ENCODE measurements around the gene STX1A.
"Not testable (repeated sequence)": the region's sequence is repeated elsewhere in the genome, so short reads cannot be mapped to it uniquely, and the experiment has no call there.

The STX1A gene

DNA sequence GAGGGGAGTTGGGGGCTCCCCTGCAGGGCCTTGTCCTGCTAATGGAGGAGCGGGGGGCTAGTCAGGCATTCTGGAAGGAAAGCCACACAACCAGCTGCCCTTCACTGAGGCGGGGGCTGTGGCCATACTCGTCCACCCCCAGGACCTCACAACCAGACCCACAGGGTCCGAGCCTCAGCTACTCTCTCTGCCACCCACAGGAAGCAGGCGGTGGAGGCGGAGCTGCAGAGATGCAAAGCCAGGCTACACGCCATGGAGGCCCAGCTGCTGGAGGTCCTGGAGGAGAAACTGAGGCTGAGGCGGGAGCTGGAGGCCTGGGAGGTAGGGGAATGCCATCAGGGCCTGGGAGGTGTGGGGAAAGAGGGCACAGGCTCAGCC lies 16.0 kb upstream of the STX1A start:
- no peak for DNase-seq (ENCODE audit: low read depth)

GRCh38 chr7:73734619-73735527 lies 15.4 kb upstream of the STX1A start:
- peak; percentile 73 for DNase-seq (ENCODE audit: low read depth)

GRCh38 chr7:73732397-73732796 lies 12.9 kb upstream of the STX1A start:
- no peak for DNase-seq (ENCODE audit: low read depth)

- no peak for DNase-seq (ENCODE audit: low read depth)
Observed at GRCh38 chr7:73730485-73730884, 11.0 kb upstream of the STX1A start.

DNA sequence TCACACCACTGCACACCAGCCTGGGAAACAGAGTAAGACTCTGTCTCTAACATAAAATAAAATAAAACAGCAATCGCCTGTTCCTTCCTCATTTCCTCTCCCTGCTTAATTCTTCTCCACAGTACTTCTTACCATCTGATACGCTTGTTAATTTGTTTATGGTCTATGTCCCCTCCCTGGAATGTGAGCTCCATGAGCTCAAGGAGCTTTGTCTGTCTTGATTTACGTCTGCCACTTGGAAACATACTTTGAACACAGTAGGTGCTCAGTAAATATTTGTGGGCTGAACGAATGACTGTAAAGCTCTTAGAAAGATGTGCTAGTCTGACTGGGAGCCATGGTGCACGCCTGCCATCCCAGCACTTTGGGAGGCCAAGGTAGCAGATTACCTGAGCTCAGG lies 9.1 kb upstream of the STX1A start:
- no peak for DNase-seq (ENCODE audit: low read depth)

- no peak for DNase-seq (ENCODE audit: low read depth)
Observed at GRCh38 chr7:73727952-73728351, 8.5 kb upstream of the STX1A start.

- DNase-seq (ENCODE audit: low read depth): no peak
Observed at GRCh38 chr7:73726083-73726466, 6.6 kb upstream of the STX1A start.

- no peak for DNase-seq (ENCODE audit: low read depth)
Observed at GRCh38 chr7:73723813-73724212, 4.3 kb upstream of the STX1A start.

- DNase-seq (ENCODE audit: low read depth): no peak
Observed at GRCh38 chr7:73722785-73723184, 3.3 kb upstream of the STX1A start.

DNA sequence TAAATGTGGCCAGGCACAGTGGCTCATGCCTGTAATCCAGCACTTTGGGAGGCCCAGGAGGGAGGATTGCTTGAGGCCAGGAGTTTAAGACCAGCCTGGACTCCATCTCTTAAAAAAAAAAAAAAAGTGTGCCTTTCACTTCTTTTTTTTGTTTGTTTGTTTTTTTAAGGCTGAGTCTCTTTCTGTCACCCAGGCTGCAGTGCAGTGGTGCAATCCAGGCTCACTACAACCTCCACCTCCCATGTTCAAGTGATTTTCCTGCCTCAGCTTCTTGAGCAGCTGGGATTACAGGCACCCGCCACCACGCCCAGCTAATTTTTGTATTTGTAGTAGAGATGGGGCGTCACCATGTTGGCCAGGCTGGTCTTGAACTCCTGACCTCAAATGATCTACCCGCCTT lies 2.7 kb upstream of the STX1A start:
- DNase-seq (ENCODE audit: low read depth): not testable (repeated sequence)

GRCh38 chr7:73721377-73721817 lies 1.9 kb upstream of the STX1A start:
- DNase-seq (ENCODE audit: low read depth): no peak

DNA sequence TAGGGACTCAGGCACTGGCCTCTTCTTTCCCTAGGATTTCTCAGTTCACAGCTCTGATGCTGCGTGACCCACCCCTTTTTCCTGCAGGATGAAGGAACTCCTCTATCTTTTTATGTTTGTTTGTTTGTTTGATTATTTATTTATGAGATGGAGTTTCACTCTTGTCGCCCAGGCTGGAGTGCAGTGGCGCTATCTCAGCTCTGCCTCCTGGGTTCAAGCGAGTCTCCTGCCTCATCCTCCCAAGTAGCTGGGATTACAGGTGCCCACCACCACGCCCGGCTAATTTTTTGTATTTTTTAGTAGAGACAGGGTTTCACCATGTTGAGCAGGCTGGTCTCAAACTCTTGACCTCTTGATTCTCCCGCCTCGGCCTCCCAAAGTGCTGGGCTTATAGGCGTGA lies 974 bp upstream of the STX1A start:
- DNase-seq (ENCODE audit: low read depth): not testable (repeated sequence)

DNA sequence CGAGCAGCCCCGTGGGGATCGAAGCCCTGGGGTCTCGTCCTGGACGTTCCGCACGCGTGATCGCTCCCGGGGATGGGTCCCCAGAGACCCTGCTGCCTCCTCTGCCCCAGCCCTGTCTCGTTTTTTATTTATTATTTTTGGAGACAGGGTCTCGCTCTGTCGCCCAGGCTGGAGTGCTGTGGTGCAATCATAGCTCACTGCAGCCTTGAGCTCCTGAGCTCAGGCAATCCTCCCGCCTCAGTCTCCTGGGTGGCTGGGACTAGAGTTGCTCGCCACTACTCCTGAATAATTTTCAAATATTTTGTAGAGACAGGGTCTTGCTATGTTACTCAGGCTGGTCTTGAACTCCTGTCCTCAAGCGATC lies 319 bp upstream of the STX1A start:
- no peak for DNase-seq (ENCODE audit: low read depth)

DNA sequence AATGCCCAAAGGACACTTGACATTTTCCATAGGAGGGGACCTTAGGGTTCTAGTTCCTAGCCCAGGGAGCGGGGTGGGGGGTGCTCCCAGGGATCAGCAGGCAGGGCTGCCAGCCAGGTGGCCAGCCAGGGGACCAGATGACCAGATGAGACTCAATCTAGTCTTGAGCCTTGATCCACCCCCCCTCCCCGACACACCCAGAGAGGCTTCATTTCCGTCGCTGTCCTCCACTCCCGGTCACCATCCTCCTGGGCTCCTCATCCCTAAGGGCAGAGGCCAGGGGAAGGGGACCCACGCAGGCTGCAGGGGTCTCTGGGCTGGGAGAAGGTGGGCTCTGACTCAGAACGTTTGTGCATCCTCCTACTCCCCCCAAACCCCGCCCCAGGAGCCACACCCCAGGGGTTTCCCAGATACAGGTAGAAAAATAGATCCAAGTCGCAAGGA lies 1.0 kb downstream of the STX1A start:
- no peak for DNase-seq (ENCODE audit: low read depth)

- peak; percentile 60 for DNase-seq (ENCODE audit: low read depth)
Observed at GRCh38 chr7:73717991-73718405, 1.5 kb downstream of the STX1A start.

DNA sequence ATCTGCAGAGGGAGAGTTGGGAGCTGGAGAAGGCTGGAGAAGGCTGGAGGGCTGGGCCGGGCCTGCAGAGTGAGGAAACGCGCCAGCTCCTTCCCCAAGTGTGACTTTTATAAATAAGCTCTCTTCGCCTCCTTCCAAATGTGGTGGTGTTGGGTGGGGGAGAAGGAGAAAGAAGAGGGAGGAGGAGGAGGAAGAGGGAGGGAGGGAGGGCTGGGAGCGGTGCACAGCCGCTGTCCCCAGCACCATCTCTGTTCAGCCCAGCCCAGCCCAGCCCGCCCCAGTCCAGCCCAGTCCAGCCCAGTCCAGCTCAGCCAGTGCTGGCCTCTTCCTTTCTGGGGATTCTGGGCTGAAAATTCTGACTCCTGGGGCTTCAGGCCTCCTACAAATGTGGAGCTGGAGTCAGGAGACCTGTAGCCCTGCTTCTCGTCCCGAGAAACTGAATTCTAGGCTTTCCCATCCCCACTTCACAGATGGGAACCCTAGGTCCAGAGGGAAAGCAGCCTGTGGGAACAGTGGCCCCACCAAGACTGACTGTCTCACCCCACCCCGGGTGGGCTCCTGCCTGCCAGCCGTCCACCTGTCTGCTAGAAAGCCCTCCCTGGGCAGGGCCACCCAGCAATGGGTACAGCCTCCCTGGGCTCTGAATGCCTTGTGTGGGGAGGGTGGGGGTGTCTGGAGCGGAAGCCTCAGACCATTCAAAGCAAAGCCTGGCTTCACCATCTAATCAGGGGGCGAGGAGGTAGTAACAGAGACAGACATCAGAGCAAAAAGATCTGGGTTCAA lies 2.3 kb downstream of the STX1A start:
- no peak for DNase-seq (ENCODE audit: low read depth)

- no peak for DNase-seq (ENCODE audit: low read depth)
Observed at GRCh38 chr7:73716318-73716890, 3.1 kb downstream of the STX1A start.

- no peak for DNase-seq (ENCODE audit: low read depth)
Observed at GRCh38 chr7:73715648-73716317, 3.7 kb downstream of the STX1A start.

GRCh38 chr7:73713319-73713718 lies 6.2 kb downstream of the STX1A start:
- DNase-seq (ENCODE audit: low read depth): not testable (repeated sequence)

DNA sequence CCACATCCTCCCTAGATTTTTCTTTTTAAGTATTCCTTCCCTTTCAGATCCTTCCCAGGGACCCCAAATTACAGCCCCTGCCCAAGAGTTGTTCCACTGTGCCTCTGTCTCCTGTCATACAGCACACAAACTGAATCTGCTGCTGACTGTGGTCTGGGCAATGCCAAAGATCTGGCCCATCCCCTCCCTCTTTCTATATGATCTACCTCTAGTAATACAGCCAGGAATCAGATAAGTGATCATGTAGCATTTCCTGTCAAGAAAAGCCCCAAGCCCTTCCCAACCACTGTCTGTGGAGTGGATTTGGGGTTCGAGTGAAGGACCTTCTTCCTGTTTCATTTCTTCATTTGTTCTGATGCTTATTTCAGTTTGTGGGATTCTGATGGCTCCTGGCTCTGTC lies 6.7 kb downstream of the STX1A start:
- DNase-seq (ENCODE audit: low read depth): no peak

- no peak for DNase-seq (ENCODE audit: low read depth)
Observed at GRCh38 chr7:73708961-73709549, 10.4 kb downstream of the STX1A start.

All from activated T-cell treated with anti-CD3 and anti-CD28 coated beads for 1 hour (primary cell).